T-helper 1 cell treated with Interleukin-12 subunit alpha and Interleukin-12 subunit beta and Interleukin-4 antibody, amounts not matched to agents 30 μg/mL and 1 μg/mL, for 36 hours (primary cell): ENCODE results near the gene MSLN.
"Not testable (repeated sequence)": the region's sequence is repeated elsewhere in the genome, so short reads cannot be mapped to it uniquely, and the experiment has no call there.

ENCODE experiments used
- H3K27ac Mint-ChIP-seq: one replicate; pipeline ENCODE4 v1.8.0; 2021; ENCODE audit warnings: mild to moderate bottlenecking, mixed read lengths
- H3K27me3 Mint-ChIP-seq: one replicate; pipeline ENCODE4 v1.8.0; 2021; ENCODE audit warnings: low read depth, mixed read lengths
- H3K36me3 Mint-ChIP-seq: one replicate; pipeline ENCODE4 v1.8.0; 2021; ENCODE audit warnings: low read depth, mixed read lengths
- H3K4me1 Mint-ChIP-seq: one replicate; pipeline ENCODE4 v1.8.0; 2021; ENCODE audit warnings: low read depth, mixed read lengths
- H3K4me3 Mint-ChIP-seq: one replicate; pipeline ENCODE4 v1.8.0; 2021; ENCODE audit warnings: mild to moderate bottlenecking, moderate library complexity, mixed read lengths
- H3K9me3 Mint-ChIP-seq: one replicate; pipeline ENCODE4 v1.8.0; 2021; ENCODE audit warnings: mixed read lengths

Gene MSLN

GRCh38 chr16:739560-740458 lies 20.7 kb upstream of the MSLN start:
- Mint-ChIP-seq H3K4me3 (peak overlapping the region; percentile 81), H3K9me3 (no peaks in the 10 kb centered on the region), H3K36me3 (peaks cover 10% of the 10 kb centered on the region), H3K4me1 (peaks cover 17% of the 10 kb centered on the region), H3K27me3 (no peaks in the 10 kb centered on the region), H3K27ac (peak overlapping the region; percentile 62)

GRCh38 chr16:740459-740763 lies 20.1 kb upstream of the MSLN start:
- peaks cover 13% of the 10 kb centered on the region for H3K4me1 Mint-ChIP-seq
- H3K27ac Mint-ChIP-seq, result peak overlapping the region; percentile 62
- H3K36me3 Mint-ChIP-seq, result peaks cover 6% of the 10 kb centered on the region
- H3K9me3 Mint-ChIP-seq, result no peaks in the 10 kb centered on the region
- H3K27me3 Mint-ChIP-seq, result no peaks in the 10 kb centered on the region
- H3K4me3 Mint-ChIP-seq, result peak overlapping the region; percentile 76

GRCh38 chr16:740764-741505 lies 19.6 kb upstream of the MSLN start, which contains the start of gene CIAO3:
Gene CIAO3 (minus strand): TSS chr16:740997. CDS start chr16:740985, 12 bp downstream.
- Mint-ChIP-seq H3K36me3 (peaks cover 6% of the 10 kb centered on the region), H3K27ac (peak within 1 kb of the TSS; percentile 62), H3K27me3 (no peaks in the 10 kb centered on the region), H3K4me1 (peaks cover 12% of the 10 kb centered on the region), H3K9me3 (no peaks in the 10 kb centered on the region), H3K4me3 (peak within 1 kb of the TSS; percentile 76)

GRCh38 chr16:741986-742629 lies 18.4 kb upstream of the MSLN start:
- peak overlapping the region; percentile 76 for H3K4me3 Mint-ChIP-seq
- peaks cover 10% of the 10 kb centered on the region for H3K4me1 Mint-ChIP-seq
- H3K36me3 Mint-ChIP-seq, result peaks cover 6% of the 10 kb centered on the region

GRCh38 chr16:742894-743293 lies 17.6 kb upstream of the MSLN start:
- H3K27me3 Mint-ChIP-seq, H3K4me1 Mint-ChIP-seq, H3K4me3 Mint-ChIP-seq, H3K36me3 Mint-ChIP-seq, H3K9me3 Mint-ChIP-seq, H3K27ac Mint-ChIP-seq: not testable (repeated sequence)

More at GRCh38 chr16:741986-742629, 18.4 kb upstream of the MSLN start:
- no peak overlapping the region for H3K27ac Mint-ChIP-seq
- no peaks in the 10 kb centered on the region for H3K9me3 Mint-ChIP-seq
- no peaks in the 10 kb centered on the region for H3K27me3 Mint-ChIP-seq

- no peak overlapping the region for H3K4me3 Mint-ChIP-seq
- no peak overlapping the region for H3K27ac Mint-ChIP-seq
- no peaks in the 10 kb centered on the region for H3K27me3 Mint-ChIP-seq
- H3K36me3 Mint-ChIP-seq, result peaks cover 4% of the 10 kb centered on the region
- H3K9me3 Mint-ChIP-seq, result no peaks in the 10 kb centered on the region
- H3K4me1 Mint-ChIP-seq, result peaks cover 6% of the 10 kb centered on the region
Measured at GRCh38 chr16:743794-744500, 16.6 kb upstream of the MSLN start.

GRCh38 chr16:745739-746138 lies 14.8 kb upstream of the MSLN start:
- H3K36me3 Mint-ChIP-seq, result no peaks in the 10 kb centered on the region
- no peak overlapping the region for H3K4me3 Mint-ChIP-seq
- no peaks in the 10 kb centered on the region for H3K27me3 Mint-ChIP-seq
- H3K9me3 Mint-ChIP-seq, result no peaks in the 10 kb centered on the region
- no peaks in the 10 kb centered on the region for H3K4me1 Mint-ChIP-seq
- no peak overlapping the region for H3K27ac Mint-ChIP-seq

GRCh38 chr16:746637-747036 lies 13.9 kb upstream of the MSLN start:
- no peaks in the 10 kb centered on the region for H3K36me3 Mint-ChIP-seq
- H3K9me3 Mint-ChIP-seq, result no peaks in the 10 kb centered on the region
- no peaks in the 10 kb centered on the region for H3K27me3 Mint-ChIP-seq
- H3K4me1 Mint-ChIP-seq, result no peaks in the 10 kb centered on the region
- no peak overlapping the region for H3K4me3 Mint-ChIP-seq
- H3K27ac Mint-ChIP-seq, result no peak overlapping the region

GRCh38 chr16:747978-748746 lies 12.4 kb upstream of the MSLN start:
- Mint-ChIP-seq H3K27ac (no peak overlapping the region), H3K4me3 (no peak overlapping the region), H3K36me3 (no peaks in the 10 kb centered on the region), H3K27me3 (no peaks in the 10 kb centered on the region), H3K4me1 (no peaks in the 10 kb centered on the region), H3K9me3 (no peaks in the 10 kb centered on the region)

- Mint-ChIP-seq H3K27me3 (no peaks in the 10 kb centered on the region), H3K4me1 (no peaks in the 10 kb centered on the region), H3K27ac (no peak overlapping the region), H3K36me3 (no peaks in the 10 kb centered on the region), H3K4me3 (no peak overlapping the region), H3K9me3 (no peaks in the 10 kb centered on the region)
Measured at GRCh38 chr16:749010-749409, 11.5 kb upstream of the MSLN start.

GRCh38 chr16:750485-750884 lies 10.0 kb upstream of the MSLN start:
- Mint-ChIP-seq H3K36me3 (no peaks in the 10 kb centered on the region), H3K9me3 (no peaks in the 10 kb centered on the region), H3K27me3 (no peaks in the 10 kb centered on the region), H3K4me3 (no peak overlapping the region), H3K4me1 (no peaks in the 10 kb centered on the region), H3K27ac (no peak overlapping the region)

GRCh38 chr16:751152-752006 lies 9.2 kb upstream of the MSLN start:
- no peak overlapping the region for H3K4me3 Mint-ChIP-seq
- no peaks in the 10 kb centered on the region for H3K36me3 Mint-ChIP-seq
- no peak overlapping the region for H3K27ac Mint-ChIP-seq
- no peaks in the 10 kb centered on the region for H3K9me3 Mint-ChIP-seq
- no peaks in the 10 kb centered on the region for H3K4me1 Mint-ChIP-seq
- H3K27me3 Mint-ChIP-seq, result peaks cover 1% of the 10 kb centered on the region

GRCh38 chr16:752007-752312 lies 8.6 kb upstream of the MSLN start:
- Mint-ChIP-seq H3K27me3 (peaks cover 4% of the 10 kb centered on the region), H3K27ac (no peak overlapping the region), H3K9me3 (no peaks in the 10 kb centered on the region), H3K4me1 (no peaks in the 10 kb centered on the region), H3K4me3 (no peak overlapping the region), H3K36me3 (no peaks in the 10 kb centered on the region)
